Ureter (tissue), 1 donor: ENCODE measurements around the gene SPARCL1. TPM values are rescaled to one million over a fixed set of nuclear protein-coding genes. Genes with fewer than 3 reads are reported as not detected.

ENCODE experiments used
- DNase-seq: peaks from one replicate; pipeline ENCODE4 v3.0.0-alpha.2; 2020; ENCODE audit warnings: low spot score
- total RNA-seq: library from RNA; stranded (reverse); gene quantifications from one replicate; pipeline ENCODE4 v1.2.4, GENCODE V29; 2023
- donor health status: DM: yes; HTN: yes; CAD: no.

Gene SPARCL1
- total RNA-seq, 1 donor from 2014 or later = 400 TPM

DNA sequence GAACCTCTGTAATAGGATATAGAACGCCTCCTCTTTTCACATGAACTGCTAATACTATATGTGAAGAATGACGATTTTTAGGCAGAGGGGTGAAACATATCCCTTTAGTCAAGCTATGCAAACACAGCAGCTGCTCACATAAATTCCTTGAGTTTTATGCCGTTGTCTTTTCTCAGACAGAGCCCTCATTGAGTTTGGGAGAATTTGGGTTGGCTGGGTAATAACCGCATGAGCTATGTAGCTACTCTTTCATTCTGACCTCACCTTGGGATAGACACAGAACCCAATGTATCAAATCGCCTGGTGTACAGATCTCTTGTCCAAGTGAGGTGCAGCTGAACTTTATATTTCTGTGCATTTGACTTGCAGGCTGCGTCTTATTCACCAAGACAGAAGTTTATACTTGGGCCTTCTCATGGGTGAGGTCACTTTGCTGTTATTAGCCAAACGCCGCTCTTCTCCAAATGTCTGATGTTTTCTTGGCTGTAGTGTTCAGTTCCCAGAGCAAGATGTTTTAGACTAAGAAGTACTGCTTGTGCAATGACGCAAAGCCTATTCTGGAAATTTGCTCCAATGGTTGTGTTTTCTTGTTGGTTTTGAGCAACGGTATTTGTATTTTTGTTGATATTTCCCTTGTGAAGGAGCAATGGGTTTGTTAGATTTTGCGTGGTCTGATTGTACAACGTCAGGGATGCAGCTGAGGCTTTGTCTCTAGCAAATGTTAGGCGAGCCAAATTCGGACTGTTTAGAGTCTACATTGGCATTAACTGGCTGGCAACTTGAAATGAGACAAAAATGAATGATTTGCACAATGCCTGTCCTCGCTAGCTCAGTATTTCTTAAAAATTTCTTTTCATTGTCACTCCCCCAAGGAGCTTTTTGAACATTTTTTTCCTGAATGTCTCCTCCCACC, 11.2 kb upstream of the SPARCL1 start:
- DNase-seq = peak; percentile 58

DNA sequence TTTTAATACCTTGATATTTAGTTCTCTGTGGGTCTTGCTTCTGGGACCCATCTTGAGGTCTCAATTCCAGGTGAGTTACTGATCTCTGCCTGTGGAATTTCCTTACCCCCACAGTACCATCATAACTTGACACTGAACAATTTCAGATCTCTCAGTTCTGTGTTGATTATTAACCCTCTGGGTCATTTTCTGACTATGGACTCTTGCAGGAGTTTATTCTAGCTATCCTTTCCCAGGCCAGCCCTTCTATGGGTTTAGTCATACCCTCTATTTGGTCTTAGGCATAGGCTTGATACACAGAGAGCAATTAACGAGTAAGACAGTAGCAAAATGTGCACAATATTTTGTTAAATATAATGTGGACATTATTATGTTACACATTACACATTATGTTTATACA, 3.7 kb upstream of the SPARCL1 start:
- DNase-seq = no peak

DNA sequence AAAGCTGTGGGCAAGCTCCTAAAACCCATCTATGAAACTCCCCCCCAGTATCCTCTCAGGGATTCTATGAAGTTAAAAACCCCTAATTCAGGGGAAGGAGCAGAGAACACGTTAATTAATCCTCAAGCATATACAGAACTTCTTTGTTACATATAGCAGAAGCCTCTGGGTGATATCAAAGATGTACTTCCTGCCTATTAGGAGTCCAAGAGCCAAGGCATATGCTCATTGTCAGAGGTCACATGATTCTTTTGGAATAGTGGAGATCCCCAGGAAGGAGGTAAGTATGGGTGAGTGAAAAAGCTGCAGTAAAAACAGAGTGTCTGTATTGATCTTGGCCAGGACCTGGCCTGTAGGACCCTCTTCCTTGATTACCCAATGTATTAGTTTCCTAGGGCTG, 2.9 kb upstream of the SPARCL1 start:
- DNase-seq = no peak

DNA sequence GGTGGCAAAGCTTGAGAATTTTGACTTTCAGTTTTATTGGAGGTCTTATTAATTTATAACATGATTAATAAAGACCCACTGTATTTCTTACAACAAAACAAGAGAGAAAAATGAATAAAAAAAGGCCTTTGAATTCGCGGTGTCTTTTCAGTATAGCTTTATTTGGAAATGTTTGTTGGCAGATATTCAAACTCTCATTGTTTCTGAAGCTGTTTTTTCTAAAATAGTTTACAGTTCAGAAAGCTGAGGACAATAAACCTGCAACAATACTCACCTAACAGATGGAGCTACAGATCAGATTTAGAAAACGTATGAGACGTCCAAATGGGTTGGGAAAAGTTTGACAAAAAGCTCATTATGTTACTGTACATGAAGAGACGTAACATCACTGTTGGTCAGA, 2.4 kb upstream of the SPARCL1 start:
- no peak for DNase-seq

DNA sequence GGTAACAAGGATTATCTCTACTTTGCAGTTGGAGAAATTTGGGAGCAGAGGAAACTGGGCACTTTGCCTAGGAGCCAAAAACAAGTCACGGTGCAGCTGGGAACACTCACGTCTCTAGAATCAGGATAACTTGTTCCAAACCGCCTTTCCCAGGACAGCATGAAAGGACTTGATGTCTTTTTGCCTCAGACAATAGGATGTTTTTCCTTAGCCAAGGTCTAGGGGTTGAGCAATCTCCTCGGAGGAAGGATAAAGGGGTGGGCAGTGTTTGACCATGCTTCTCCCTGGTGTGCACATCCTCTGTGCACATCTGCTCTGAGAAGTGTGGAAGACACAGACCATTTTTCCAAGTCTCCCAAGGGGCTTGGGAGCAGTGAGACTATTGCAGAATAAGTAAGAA, 1.7 kb upstream of the SPARCL1 start:
- DNase-seq = peak; percentile 78

DNA sequence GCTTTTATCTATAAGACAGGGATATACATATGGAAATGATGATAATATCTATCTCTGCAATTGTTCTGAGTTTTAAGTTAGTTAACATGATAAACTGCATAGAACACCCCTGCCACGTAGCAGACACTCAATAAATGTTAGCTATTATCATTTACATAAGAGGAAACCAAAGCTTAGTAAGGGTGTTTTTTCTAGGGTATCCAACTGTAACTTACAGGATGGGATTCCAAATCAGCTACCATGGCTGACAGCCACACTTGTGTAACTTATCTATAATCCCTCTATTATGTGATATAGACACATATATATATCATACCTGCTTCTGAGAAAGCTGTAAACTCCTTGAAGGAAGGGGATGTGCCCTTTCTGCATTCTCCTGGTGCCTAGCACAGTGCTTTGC, 1.1 kb upstream of the SPARCL1 start:
- no peak for DNase-seq

DNA sequence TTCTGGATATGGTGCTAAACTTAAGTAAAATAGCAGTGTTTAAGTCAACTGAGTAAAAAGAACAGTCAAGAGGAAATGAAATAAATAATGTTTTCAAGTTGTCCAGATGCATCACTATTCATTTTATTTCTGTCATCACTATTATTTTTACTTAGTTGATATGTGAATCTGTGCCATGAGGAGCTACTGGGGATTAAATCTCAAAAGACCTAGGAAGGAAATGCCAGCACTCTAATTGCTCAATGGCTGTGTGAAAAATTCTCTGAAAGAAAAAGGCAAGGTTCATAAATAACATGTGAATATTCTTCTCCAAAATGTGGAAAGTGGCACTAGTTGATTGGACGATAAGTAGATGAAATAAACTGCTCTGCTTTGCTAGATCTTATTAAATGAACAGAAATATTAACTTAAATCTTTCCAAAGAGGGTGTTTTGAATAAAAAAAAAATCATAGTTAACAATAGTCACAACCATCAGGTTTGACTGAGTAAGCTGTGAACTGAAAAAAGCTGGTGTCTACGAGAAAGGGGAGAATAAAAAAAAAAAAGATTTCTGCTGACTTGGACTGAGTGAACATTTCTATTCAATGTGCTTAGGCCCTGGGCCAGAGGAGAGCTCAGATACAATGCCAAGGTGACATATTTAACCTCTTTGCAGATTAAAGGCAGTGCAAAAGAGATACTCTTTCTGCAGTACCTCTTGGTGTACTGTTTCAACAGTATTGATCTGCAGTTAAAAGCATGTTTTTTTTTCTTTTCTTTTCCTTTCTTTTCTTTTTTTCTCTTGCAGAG, 1.6 kb downstream of the SPARCL1 start:
- no peak for DNase-seq

DNA sequence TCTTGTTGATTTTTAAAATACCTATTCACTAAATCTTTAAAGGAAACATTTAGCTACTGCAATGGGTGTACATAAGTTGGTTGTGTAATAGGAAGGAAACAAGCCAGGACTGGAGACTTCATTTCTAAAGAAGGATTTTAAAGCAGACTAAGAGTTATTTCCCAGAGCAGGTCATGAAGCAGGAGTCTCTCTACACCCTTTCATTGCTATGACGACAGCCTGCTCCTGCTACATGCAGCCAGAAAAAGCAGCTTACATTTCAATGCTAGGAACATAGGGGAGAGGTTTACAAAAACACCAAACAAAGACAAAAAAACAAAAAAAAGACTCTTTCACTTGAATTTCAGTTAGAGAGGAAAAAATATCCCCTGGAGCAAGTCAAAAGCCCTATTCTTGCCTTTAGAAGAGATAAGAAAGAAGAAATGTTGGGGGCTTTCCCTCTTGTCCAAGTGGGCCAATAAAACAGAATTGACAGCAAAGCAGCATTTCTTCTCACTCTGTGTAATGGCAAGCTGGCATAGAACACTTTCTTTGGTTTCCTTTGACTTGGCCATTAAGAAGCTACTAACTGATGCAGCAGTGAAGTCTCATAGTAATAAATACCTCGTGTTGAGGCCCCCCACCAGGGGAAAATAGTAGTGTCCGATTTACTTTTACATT, 3.4 kb downstream of the SPARCL1 start:
- DNase-seq = no peak

DNA sequence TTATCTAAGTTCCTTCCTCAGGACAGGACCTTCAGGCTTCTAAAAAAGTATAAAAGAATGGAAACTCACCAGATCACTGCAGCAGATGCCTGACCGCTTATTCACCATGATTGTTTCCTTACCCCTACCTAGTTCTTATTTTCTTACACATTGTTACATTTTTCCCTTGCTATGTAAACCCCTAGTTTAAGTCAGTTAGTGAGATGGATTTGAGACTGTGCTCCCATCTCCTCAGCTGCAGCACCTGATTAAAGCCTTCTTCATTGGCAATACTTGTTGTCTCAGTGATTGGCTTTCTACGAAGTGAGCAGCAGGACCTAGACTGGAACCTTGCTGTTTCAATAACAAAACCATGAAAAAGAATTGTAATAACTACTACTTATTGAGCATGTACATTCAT, 4.7 kb downstream of the SPARCL1 start:
- DNase-seq = no peak

DNA sequence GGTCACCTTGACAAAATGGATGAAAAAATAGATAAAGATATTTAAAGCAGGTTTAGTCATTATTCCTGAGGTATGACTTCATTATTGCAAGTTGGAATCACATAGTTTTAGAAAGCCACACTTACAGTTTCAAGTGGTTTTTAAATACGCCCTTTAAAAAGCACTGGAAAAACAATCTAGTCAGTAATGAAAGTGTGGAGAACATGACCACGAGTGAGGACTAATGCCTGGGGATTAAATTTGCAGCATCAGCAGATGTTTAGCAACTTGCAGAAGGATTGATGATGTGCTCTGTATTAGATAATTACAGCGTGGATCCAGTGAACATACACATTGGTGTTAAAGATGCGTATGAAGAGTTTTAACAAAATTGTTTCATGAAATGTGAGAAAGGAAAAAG, 5.9 kb downstream of the SPARCL1 start:
- DNase-seq = no peak

DNA sequence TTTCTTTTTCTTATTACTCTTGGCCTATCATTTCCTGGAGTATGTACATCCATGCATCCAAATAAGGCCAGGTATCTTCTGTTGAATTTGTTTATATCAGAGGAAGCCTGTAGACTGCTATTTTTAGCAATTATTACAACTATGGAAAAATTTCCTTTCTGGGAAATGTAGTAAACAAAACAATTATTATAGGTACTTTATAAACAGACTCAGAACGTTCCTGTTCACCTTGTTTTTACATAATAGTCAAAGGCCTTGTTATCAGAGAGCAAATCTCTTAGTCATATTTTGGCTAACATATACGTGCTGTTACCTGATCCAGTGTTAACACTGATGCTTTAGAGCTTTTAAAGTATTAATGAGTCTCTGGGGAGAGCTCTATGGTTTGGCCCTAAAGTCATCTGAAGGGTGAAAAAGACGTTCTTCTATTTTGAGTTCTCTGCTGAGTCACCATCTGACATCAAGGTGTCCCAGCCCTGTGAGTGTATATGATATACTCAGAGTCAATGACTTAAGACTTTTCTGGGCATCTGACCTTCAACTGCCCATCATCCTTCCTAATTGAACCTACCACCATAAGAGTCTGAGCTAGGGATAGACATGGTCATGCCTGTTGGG, 7.3 kb downstream of the SPARCL1 start:
- DNase-seq = no peak

DNA sequence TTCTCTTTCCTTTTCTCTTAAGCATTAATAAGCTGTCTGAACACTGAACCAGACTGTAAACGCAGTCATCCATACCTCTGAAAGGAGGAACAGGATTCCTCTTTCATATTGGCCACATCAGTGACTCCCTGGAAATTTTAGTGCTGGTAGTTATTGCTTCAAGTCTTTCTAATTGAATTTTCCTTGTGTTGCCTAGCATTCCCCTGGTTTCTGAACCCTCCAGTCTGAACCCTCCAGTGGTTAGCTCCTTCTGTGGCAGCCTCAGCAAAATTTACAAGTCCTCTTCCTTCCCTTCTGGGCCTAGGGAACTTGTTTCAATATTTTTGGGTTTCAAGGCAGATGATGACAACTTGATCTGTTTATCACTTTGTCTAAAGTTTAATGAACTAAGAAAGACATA, 7.9 kb downstream of the SPARCL1 start:
- DNase-seq = no peak

DNA sequence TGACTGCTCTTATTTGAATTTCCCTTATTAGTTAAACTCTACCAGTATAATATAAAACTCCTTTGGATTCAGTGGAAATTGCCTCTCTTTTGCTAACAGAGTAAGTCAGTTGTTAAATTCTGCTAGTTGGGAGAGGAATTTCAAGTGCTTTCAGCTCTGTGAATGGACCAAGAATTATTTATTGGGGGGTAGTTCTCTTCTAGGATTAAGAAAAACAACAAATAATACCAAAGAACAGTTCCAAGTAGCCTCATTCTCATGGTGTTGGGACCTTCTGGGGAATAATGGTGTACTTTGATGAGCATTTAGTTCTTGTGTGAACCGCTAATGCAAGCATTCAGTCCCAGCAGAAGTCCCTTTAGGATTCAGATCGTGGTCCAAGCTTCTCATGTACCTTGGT, 11.6 kb downstream of the SPARCL1 start:
- no peak for DNase-seq

DNA sequence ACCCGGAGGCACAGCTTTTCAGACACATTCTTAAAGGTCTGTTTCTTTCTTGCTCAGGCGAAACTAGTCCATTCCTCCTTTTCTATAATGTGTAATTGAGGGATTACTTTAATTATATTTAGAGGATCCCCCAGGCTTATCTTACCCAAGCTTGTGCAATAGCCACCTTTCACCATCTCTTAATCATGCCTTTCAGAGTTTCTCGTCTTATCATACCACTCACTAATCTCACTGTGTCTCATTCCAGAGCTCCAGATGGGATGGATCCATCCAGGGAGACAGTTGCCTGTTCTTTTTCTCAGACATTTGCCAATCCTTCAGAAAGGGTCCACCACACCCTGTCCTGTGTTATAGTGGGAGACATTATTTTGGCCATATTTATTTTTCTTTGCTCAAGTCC, 12.5 kb downstream of the SPARCL1 start:
- no peak for DNase-seq

DNA sequence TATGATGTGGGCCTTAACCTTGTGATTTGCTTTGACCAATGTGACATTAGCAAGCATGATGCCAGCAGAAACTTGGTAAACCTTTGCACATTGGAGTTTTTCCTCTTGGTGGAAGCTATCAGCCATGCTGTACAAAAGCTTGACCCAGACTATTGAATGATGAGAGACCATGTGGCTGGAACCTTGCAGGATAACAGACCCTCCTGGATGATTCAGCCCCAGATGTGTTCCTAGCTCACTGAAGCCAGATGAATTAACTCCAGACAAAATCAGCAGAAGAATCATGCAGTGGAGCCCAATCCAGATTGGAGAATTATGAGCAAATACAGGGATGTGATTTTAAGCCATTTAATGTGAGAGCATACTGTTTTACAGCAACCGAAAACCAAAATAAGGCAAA, 16.8 kb downstream of the SPARCL1 start:
- DNase-seq = no peak

DNA sequence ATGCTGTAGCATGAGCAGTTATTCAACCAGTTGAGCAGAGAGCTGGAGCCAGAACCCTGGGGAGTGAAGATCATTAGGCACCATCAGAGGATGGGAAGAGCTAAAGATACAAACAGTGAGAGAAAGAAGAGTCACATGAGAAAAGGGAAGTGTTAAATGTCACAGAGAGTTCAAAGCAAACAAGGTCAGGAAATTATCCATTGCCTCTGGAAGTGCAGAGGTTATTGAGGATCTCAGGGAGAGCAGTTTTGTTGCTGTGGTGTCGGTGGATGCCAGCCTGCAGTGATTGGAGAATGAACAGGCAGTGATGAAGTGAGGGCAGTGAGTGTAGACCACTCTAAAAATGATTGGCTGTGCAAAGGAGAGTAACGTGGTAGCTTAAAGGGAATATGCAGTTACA, 17.7 kb downstream of the SPARCL1 start:
- no peak for DNase-seq

DNA sequence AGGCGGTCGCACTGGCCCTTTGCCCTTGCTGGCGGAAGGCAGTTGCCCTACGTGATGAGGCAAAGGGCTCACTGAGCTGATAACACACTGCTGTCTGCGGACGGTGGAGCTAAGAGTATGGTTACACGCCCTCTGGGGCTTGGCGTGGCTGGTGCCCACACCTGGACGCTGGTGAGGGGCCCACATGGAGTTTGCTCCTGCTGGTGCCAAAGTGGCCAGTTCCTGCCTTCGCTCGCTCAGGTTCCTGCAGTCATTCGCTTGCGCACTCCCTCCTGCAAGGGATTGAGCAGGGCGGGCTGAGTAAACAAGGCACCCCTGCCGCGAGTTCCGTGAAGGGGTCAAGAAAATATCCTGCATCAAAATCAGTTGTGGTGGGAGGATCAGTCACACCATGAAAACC, 18.4 kb downstream of the SPARCL1 start:
- DNase-seq = no peak

DNA sequence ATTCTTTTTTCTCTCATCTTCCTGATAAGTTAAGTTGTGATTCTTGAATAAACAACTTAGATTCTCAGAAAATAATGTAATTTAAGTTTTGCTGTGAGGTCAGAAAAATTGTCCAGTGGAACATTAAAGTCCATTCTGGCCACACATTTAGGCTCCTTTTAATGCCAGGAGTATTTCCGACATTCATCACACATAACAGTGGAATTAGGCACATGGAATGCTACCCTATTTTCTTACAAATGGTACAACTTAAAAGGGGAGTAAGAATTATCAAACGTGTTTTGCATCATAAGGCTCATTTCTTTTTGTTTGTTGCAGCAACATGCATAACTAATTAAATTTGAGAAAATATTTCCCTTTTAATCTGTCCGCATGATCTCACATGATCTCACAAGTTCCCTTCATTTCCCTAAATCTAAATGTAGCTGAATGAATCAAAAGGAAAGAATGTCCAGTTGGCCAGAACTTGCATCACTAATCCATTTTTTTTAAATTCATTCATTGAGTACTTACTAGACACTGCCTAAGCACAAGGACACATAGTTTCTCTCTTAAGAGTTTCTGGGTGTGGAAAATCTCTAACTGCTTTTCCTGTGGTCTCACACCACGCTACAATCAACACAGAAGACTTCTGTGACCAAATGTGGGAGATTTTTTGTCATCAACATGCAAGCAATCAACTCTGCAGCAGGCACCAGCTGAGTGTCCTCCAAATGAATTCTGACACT, 22.0 kb downstream of the SPARCL1 start:
- DNase-seq = no peak

DNA sequence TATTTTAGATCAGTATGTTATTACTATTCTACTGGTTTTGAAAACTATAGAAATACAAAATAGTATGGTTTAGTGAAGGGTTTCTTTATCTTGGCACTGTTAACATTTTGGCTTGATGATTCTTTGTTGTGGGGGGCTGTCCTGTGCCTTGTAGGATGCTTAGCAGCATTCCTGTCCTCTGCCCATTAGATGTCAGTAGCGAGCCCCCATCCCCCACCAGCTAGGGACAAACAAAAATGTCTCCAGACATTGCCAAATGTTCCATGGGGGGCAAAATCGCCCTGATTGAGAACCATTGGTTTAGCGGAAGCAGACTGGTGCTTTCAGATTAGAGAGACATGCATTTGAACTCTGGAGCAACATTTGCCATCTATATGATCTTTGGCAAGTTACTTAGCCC, 23.3 kb downstream of the SPARCL1 start:
- no peak for DNase-seq

DNA sequence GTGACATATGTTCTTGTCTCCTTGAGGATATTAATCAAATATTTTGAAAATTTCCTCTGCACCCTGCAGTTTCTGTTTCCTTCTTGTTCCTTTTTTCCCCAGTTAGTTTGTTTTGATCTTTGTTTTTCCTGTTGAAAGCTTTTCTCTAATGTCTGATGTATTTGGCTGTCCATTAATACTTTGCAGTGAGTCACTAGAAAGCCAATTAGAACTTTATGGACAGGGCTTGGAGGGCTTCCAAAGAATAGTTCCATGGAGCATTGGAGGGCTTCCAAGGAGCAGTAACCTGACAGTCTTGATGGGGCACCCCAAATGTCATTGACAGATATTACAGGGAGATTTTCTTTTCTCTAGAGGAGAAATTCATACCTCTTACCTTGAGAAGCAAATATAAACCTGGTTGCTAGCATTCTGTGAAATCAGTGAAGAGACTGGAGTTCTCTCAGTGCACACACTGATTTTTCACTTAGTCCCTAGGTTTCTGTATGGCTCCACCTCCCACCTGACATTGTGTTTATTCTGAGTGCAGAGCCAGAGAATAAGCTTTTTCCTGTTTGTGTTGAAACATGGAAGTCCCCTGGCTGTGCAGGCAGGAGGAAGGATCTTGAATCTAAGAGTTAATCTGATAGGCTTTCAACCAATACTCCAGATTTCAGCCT, 26.5 kb downstream of the SPARCL1 start:
- no peak for DNase-seq

DNA sequence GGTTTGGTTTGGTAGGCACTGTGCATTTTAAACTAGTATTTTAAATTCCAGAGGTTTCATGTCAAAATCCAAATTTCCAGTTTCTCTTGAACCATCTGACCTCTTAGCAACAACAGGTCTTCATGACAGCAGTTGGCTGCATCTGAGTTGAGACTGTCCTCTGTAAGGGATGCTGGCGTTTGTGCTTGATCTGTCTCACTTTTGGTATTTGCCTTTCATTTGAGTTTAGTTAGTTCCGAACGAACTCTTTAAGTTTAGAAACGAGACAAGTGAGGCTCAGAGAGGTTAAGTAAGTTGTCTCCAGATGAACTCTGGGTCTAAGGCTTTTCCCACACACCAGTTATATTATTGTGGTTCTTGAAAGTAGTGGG, 29.1 kb downstream of the SPARCL1 start:
- no peak for DNase-seq
